Thyroid gland (tissue), 4 donors: ENCODE results near the gene PLXDC2. TPM values are rescaled to one million over a fixed set of nuclear protein-coding genes. Genes with fewer than 3 reads are reported as not detected.
"Not testable (repeated sequence)": the region's sequence is repeated elsewhere in the genome, so short reads cannot be mapped to it uniquely, and the experiment has no call there.

Experiments
- DNase-seq, 2 donors: peaks; one replicate each; pipeline ENCODE4 v3.0.0-alpha.2; 2019
- H3K27ac ChIP-seq, 3 donors: fragments of 200-600 bp; sonication (generic); 1 replicate in 2 of 3; 2 replicates in 1 of 3; pipeline ENCODE4 v1.5.1; 2016 to 2019; ENCODE audit warnings: mild to moderate bottlenecking in 1 of 3, moderate library complexity in 1 of 3
- H3K27me3 ChIP-seq: fragments of 200-600 bp; sonication (generic); one replicate; pipeline ENCODE4 v1.5.1; 2019
- H3K36me3 ChIP-seq, 2 donors: fragments of 200-600 bp; sonication (generic); one replicate each; pipeline ENCODE4 v1.5.1; 2016 to 2019
- H3K4me1 ChIP-seq, 2 donors: fragments of 200-600 bp; sonication (generic); one replicate each; pipeline ENCODE4 v1.5.1; 2017 to 2019
- H3K4me3 ChIP-seq, 3 donors: fragments of 200-600 bp; sonication (generic); replicated peaks in 1 of 3; 1 replicate in 2 of 3; 2 replicates in 1 of 3; pipeline ENCODE4 v1.5.1; 2016; ENCODE audit warnings: mild to moderate bottlenecking in 1 of 3
- H3K9me3 ChIP-seq: fragments of 200-600 bp; sonication (generic); one replicate; pipeline ENCODE4 v1.5.1; 2017
- CTCF ChIP-seq, 6 experiments: fragments of 200-600 bp in 3 of 6; fragments of 450-650 bp in 3 of 6; sonication (generic) in 3 of 6; IDR thresholded peaks; one replicate each; pipeline ENCODE4 v1.5.1; 2016 to 2019; ENCODE audit warnings: antibody characterized with exemption in 6 of 6, mild to moderate bottlenecking in 2 of 6, inconsistent platforms in 1 of 6, moderate library complexity in 1 of 6
- POLR2A ChIP-seq, 2 donors: fragments of 450-650 bp; IDR thresholded peaks; one replicate each; pipeline ENCODE4 v1.6.1; 2017; ENCODE audit warnings: antibody characterized with exemption in 2 of 2, mild to moderate bottlenecking in 2 of 2, moderate library complexity in 1 of 2
- WGBS, 2 donors: methylation state at CpG; one replicate each; pipeline ENCODE4 v1.1.5; 2017; 5-methylcytosine and 5-hydroxymethylcytosine counted together
- intact Hi-C: fragments of 100-400 bp; cut with DNase I; formaldehyde crosslinking; loops from one replicate; pipeline ENCODE4 v1.15.1; 2023
- total RNA-seq, 4 donors: library from RNA; depleted of rRNA; stranded (reverse); fragments of >200 nt; gene quantifications; one replicate each; pipeline ENCODE4 v1.2.3, GENCODE V29; 2016

PLXDC2 gene
- total RNA-seq, 4 donors from 2014 or later: 44.6 to 91.0 (median 47.6) TPM

GRCh38 chr10:19986591-19986990 is 170.4 kb downstream of the PLXDC2 start:
- no peaks in the 10 kb centered on the region for H3K36me3 ChIP-seq
- H3K4me1 ChIP-seq: no peaks in the 10 kb centered on the region
- intact Hi-C loops: no loop called here
- no peaks in the 10 kb centered on the region for H3K27me3 ChIP-seq
- DNase-seq: no peak
- no peak for TF ChIP-seq POLR2A (IDR thresholded peaks at IDR 0.05)
- TF ChIP-seq CTCF (IDR thresholded peaks at IDR 0.05): no peak
- H3K9me3 ChIP-seq: no peaks in the 10 kb centered on the region
- 68 to 75% methylated on average over 2 of the region's 2 CpGs for WGBS, 2 donors
- H3K27ac ChIP-seq: no peak overlapping the region
- H3K4me3 ChIP-seq: no peak overlapping the region

- H3K27me3 ChIP-seq: no peaks in the 10 kb centered on the region
- H3K27ac ChIP-seq: no peak overlapping the region
- intact Hi-C loops: no loop called here
- H3K36me3 ChIP-seq: no peaks in the 10 kb centered on the region
- no peaks in the 10 kb centered on the region for H3K9me3 ChIP-seq
- TF ChIP-seq CTCF (IDR thresholded peaks at IDR 0.05): no peak
- TF ChIP-seq POLR2A (IDR thresholded peaks at IDR 0.05): no peak
- no peak for DNase-seq
- H3K4me3 ChIP-seq: no peak overlapping the region
- 0 to 36% methylated on average over 1 of the region's 1 CpG for WGBS, 2 donors
- no peaks in the 10 kb centered on the region for H3K4me1 ChIP-seq
These were observed 171.7 kb downstream of the PLXDC2 start for GRCh38 chr10:19987931-19988330.

GRCh38 chr10:19993714-19994315 is 177.6 kb downstream of the PLXDC2 start:
- TF ChIP-seq CTCF (IDR thresholded peaks at IDR 0.05): no peak
- TF ChIP-seq POLR2A (IDR thresholded peaks at IDR 0.05): no peak
- H3K27me3 ChIP-seq: no peaks in the 10 kb centered on the region
- 76 to 79% methylated on average over 3 of the region's 3 CpGs for WGBS, 2 donors
- H3K27ac ChIP-seq: no peak overlapping the region
- no peak for DNase-seq
- H3K4me1 ChIP-seq: no peaks in the 10 kb centered on the region
- no peaks in the 10 kb centered on the region for H3K9me3 ChIP-seq
- intact Hi-C loops: no loop called here
- no peaks in the 10 kb centered on the region for H3K36me3 ChIP-seq
- H3K4me3 ChIP-seq: no peak overlapping the region

GRCh38 chr10:19998482-19998881 is 182.2 kb downstream of the PLXDC2 start:
- Histone ChIP-seq H3K27ac (no peak overlapping the region), H3K4me3 (no peak overlapping the region), H3K9me3 (no peaks in the 10 kb centered on the region), H3K27me3 (no peaks in the 10 kb centered on the region), H3K4me1 (no peaks in the 10 kb centered on the region), H3K36me3 (no peaks in the 10 kb centered on the region)
- no peak for DNase-seq
- TF ChIP-seq POLR2A (IDR thresholded peaks at IDR 0.05) (no peak), CTCF (IDR thresholded peaks at IDR 0.05) (no peak)
- intact Hi-C loops: no loop called here
- 66 to 71% methylated on average over 2 of the region's 2 CpGs for WGBS, 2 donors

- Histone ChIP-seq H3K4me1 (peaks cover 4 to 6% of the 10 kb centered on the region in 2 donors), H3K4me3 (no peak overlapping the region), H3K27me3 (no peaks in the 10 kb centered on the region), H3K36me3 (no peaks in the 10 kb centered on the region), H3K27ac (no peak overlapping the region), H3K9me3 (no peaks in the 10 kb centered on the region)
- WGBS, 2 donors: 85 to 88% methylated on average over 1 of the region's 1 CpG
- no peak for DNase-seq
- TF ChIP-seq POLR2A (IDR thresholded peaks at IDR 0.05) (no peak), CTCF (IDR thresholded peaks at IDR 0.05) (no peak)
- intact Hi-C loops: no loop called here
These were observed 183.2 kb downstream of the PLXDC2 start for GRCh38 chr10:19999431-19999830.

GRCh38 chr10:20002026-20002425 is 185.8 kb downstream of the PLXDC2 start:
- DNase-seq, H3K27ac ChIP-seq, H3K27me3 ChIP-seq, H3K4me3 ChIP-seq, H3K36me3 ChIP-seq, H3K4me1 ChIP-seq, intact Hi-C loops, H3K9me3 ChIP-seq: not testable (repeated sequence)
- WGBS, 2 donors: 90 to 98% methylated on average over 2 of the region's 2 CpGs
